ENCODE results near the gene DNAH1.
"Not testable (repeated sequence)": the region's sequence is repeated elsewhere in the genome, so short reads cannot be mapped to it uniquely, and the experiment has no call there.

DNAH1 gene

DNA sequence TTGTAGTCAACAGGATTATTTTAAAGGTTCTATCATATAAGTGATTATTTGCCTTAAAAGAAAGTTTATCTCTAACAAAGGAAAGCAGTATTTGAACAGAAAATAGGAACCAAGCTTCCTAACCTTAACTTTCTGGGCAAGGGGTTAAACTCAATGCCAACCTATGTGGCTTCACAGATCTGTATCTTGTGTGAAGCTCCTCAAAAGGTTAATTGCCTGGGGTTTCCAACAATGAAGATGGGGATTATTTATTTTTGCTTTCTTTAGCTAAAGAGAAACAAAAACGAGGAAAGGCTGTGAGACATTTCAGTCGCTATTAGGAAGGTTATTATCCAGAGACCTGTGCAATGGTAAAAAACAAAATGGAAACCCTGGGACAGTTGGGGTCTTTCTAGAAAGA lies 36.5 kb upstream of the DNAH1 start:
- peak overlapping the region; percentile 100 for H3K4me3 ChIP-seq (ENCODE audit: low read depth, low read length)
- H3K27ac ChIP-seq (ENCODE audit: low read depth, low read length), result peak overlapping the region; percentile 94
- no peaks in the 10 kb centered on the region for H3K27me3 ChIP-seq (ENCODE audit: control insufficient read depth, insufficient read depth, low read length)
- no peaks in the 10 kb centered on the region for H3K9me3 ChIP-seq (ENCODE audit: control insufficient read depth, insufficient read depth, low read length)
- 0 out of 2 replicates have a peak, but pooled peaks cover 8% of the 10 kb centered on the region for H3K4me1 ChIP-seq (ENCODE audit: control insufficient read depth, insufficient read depth, low read length)
- peaks cover 8% of the 10 kb centered on the region; the same call in 1 of the 2 replicates for H3K36me3 ChIP-seq (ENCODE audit: control insufficient read depth, insufficient read depth, low read length)
- no peak overlapping the region for H3K9ac ChIP-seq (ENCODE audit: low read depth, low read length)

DNA sequence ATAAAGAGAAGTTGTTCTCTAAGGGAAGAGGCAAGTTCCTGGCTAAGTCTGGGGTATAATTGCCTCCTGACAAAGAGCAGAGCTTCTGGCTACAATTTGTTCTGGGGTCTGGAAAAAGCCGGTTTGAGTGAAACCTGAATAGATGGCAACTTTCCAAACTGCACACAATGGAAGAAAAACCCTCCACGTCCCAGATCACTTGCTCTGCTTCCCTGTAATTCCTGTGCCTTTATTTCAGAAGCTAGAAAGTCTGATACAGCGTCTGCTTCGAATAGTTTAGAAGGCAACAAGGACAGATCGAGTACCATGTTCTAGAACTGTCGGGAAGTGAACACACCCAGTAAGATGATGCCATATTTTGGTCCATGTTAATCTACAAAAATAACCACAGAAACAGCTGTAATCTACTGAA lies 36.1 kb upstream of the DNAH1 start:
- H3K9me3 ChIP-seq (ENCODE audit: control insufficient read depth, insufficient read depth, low read length), result no peaks in the 10 kb centered on the region
- H3K36me3 ChIP-seq (ENCODE audit: control insufficient read depth, insufficient read depth, low read length), result 0 out of 2 replicates have a peak, but pooled peaks cover 7% of the 10 kb centered on the region
- no peak overlapping the region for H3K4me3 ChIP-seq (ENCODE audit: low read depth, low read length)
- H3K27ac ChIP-seq (ENCODE audit: low read depth, low read length), result peak overlapping the region; percentile 94
- no peak overlapping the region for H3K9ac ChIP-seq (ENCODE audit: low read depth, low read length)
- H3K4me1 ChIP-seq (ENCODE audit: control insufficient read depth, insufficient read depth, low read length), result 0 out of 2 replicates have a peak, but pooled peaks cover 8% of the 10 kb centered on the region
- H3K27me3 ChIP-seq (ENCODE audit: control insufficient read depth, insufficient read depth, low read length), result no peaks in the 10 kb centered on the region

DNA sequence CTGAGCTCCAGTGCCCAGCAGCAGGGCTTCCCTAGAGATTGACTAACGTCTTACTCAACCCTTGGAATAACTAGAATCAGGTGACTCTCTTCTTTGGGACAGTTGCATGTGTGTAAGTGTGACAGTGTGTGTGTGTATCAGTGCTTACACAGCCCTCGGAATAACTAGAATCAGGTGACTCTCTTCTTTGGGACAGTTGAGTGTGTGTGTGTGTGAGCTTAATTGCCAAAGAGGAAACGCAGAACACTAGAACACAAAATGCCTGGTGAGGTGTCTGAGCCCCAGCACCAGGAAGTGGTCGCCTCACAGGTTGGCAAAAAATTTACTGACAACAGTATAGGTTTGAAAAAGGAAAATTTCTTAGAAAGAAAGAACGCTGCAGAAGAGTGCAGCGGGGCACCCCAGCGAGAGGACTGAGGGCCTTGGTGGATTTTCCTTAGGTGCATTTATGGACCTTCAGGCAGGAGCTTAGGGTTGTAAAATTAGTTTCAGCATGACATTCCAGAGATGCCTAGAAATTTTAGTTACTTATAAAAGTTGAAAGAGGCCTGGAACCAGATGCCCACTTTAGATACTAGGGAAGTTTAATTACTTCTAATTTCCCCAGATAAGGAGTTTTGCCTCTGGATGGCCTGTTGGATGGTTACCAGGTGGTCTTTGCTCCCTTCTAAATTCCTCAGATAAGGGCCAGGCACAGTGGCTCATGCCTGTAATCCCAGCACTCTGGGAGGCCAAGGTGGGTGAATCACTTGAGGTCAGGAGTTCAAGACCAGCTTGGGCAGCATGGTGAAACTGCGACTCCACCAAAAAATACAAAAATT lies 33.9 kb upstream of the DNAH1 start:
- no peak overlapping the region for H3K9ac ChIP-seq (ENCODE audit: low read depth, low read length)
- H3K36me3 ChIP-seq (ENCODE audit: control insufficient read depth, insufficient read depth, low read length), result 0 out of 2 replicates have a peak, but pooled peaks cover 7% of the 10 kb centered on the region
- H3K9me3 ChIP-seq (ENCODE audit: control insufficient read depth, insufficient read depth, low read length), result no peaks in the 10 kb centered on the region
- no peak overlapping the region for H3K4me3 ChIP-seq (ENCODE audit: low read depth, low read length)
- no peaks in the 10 kb centered on the region for H3K27me3 ChIP-seq (ENCODE audit: control insufficient read depth, insufficient read depth, low read length)
- H3K27ac ChIP-seq (ENCODE audit: low read depth, low read length), result peak overlapping the region; percentile 47
- peaks cover 14% of the 10 kb centered on the region for H3K4me1 ChIP-seq (ENCODE audit: control insufficient read depth, insufficient read depth, low read length)

DNA sequence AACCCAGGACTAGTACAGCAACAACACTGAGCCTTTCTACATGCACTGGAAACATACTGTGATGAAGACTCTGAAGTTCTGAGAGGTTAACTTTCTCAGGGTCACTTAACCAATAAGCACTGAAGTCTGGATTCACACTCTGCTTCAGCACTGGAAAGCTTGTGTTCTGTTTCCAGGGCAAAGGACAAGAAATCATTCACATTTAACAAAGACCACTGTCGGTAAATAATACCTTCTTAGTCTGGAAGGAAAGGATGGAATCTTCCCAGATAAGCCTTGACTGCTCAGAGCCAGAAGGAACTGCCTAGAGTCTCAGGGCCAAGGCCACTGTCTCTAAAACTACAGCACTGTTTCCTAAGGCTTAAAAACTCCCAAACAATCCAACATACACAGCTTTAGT lies 32.8 kb upstream of the DNAH1 start:
- no peak overlapping the region for H3K4me3 ChIP-seq (ENCODE audit: low read depth, low read length)
- H3K27me3 ChIP-seq (ENCODE audit: control insufficient read depth, insufficient read depth, low read length), result no peaks in the 10 kb centered on the region
- H3K4me1 ChIP-seq (ENCODE audit: control insufficient read depth, insufficient read depth, low read length), result peaks cover 14% of the 10 kb centered on the region
- 0 out of 2 replicates have a peak, but pooled peaks cover 7% of the 10 kb centered on the region for H3K36me3 ChIP-seq (ENCODE audit: control insufficient read depth, insufficient read depth, low read length)
- H3K27ac ChIP-seq (ENCODE audit: low read depth, low read length), result peak overlapping the region; percentile 57
- H3K9ac ChIP-seq (ENCODE audit: low read depth, low read length), result no peak overlapping the region
- no peaks in the 10 kb centered on the region for H3K9me3 ChIP-seq (ENCODE audit: control insufficient read depth, insufficient read depth, low read length)

DNA sequence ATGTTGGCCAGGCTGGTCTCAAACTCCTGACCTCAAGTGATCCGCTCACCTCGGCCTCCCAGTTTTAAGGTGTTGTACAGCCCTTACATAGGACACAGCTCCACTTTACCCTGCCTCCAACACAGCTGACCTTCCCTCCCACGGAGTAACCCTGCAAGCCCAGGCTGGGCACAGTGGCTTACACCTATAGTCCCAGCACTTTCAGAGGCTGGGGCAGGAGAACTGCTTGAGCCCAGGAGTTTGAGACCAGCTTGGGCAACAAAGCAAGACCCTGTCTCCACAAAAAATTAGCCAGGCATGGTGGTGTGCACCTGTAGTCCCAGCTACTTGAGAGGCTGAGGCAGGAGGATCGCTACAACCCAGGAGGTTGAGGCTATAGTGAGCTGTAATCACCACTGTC lies 32.1 kb upstream of the DNAH1 start:
- H3K27me3 ChIP-seq (ENCODE audit: control insufficient read depth, insufficient read depth, low read length); H3K9me3 ChIP-seq (ENCODE audit: control insufficient read depth, insufficient read depth, low read length); H3K4me3 ChIP-seq (ENCODE audit: low read depth, low read length); H3K27ac ChIP-seq (ENCODE audit: low read depth, low read length); H3K36me3 ChIP-seq (ENCODE audit: control insufficient read depth, insufficient read depth, low read length); H3K9ac ChIP-seq (ENCODE audit: low read depth, low read length): not testable (repeated sequence)
- peaks cover 14% of the 10 kb centered on the region for H3K4me1 ChIP-seq (ENCODE audit: control insufficient read depth, insufficient read depth, low read length)

DNA sequence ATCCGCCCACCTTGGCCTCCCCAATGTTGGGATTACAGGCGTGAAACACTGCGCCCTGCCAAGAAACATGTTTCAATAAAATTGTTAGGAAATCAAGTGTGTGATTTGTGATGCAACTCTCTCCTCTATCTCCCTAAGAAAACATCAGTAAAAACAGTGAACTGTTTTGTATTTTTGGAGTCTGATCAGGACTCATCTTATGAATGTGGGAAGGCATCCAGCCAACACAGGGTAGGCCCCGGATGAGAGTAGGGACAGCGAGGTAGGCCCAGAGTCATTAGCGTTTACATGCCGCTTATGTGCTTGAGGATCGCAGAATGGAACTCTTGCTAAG lies 29.4 kb upstream of the DNAH1 start:
- peaks cover 6% of the 10 kb centered on the region for H3K4me1 ChIP-seq (ENCODE audit: control insufficient read depth, insufficient read depth, low read length)
- H3K9me3 ChIP-seq (ENCODE audit: control insufficient read depth, insufficient read depth, low read length), result no peaks in the 10 kb centered on the region
- H3K4me3 ChIP-seq (ENCODE audit: low read depth, low read length), result peak overlapping the region; percentile 99
- 0 out of 2 replicates have a peak, but pooled peaks cover 5% of the 10 kb centered on the region for H3K36me3 ChIP-seq (ENCODE audit: control insufficient read depth, insufficient read depth, low read length)
- no peaks in the 10 kb centered on the region for H3K27me3 ChIP-seq (ENCODE audit: control insufficient read depth, insufficient read depth, low read length)
- H3K27ac ChIP-seq (ENCODE audit: low read depth, low read length), result peak overlapping the region; percentile 100
- peak overlapping the region; percentile 99; the same call in 1 of the 2 replicates for H3K9ac ChIP-seq (ENCODE audit: low read depth, low read length)

DNA sequence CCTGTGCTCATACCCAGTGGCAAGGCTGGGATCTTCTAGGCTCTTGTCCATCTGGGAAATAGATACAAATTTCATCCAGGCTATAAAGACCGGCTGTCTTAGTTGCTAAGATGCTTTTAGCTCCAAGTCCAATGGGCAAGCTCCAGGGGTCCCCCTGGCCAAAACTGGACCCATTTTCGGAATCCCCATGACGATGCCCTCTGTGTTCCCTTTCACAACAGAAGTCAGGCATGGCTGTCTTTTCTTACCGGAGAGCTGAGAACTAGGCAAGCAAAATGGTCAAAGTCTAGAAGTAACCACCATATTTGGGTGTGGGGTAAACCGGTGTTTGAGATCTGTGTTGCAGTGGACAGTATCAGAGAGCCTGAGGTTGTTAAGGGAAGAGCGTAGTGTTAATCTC lies 27.4 kb upstream of the DNAH1 start:
- Histone ChIP-seq H3K9ac (ENCODE audit: low read depth, low read length) (no peak overlapping the region), H3K27ac (ENCODE audit: low read depth, low read length) (no peak overlapping the region), H3K27me3 (ENCODE audit: control insufficient read depth, insufficient read depth, low read length) (no peaks in the 10 kb centered on the region), H3K36me3 (ENCODE audit: control insufficient read depth, insufficient read depth, low read length) (no peaks in the 10 kb centered on the region), H3K4me1 (ENCODE audit: control insufficient read depth, insufficient read depth, low read length) (peaks cover 6% of the 10 kb centered on the region), H3K4me3 (ENCODE audit: low read depth, low read length) (peak overlapping the region; percentile 99), H3K9me3 (ENCODE audit: control insufficient read depth, insufficient read depth, low read length) (no peaks in the 10 kb centered on the region)

DNA sequence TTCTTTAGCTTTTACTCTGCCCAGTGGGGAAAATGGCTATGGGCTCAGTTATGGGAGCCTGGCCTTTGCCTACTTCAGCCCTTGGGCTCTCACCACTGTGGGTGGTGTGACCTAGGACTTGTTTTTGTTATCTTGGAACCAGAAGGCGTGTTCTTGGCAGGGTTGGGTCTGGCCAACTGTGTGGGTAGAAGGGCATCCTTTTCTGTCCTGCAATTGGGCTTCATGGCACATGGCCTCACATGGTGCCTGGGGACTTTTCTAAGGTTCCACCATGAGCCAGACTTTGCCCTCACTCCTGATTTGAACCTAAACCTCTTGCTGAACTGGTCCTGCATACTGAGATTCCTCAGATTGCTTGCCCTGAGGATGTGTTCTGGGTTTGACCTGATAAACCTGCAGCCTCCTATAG lies 26.8 kb upstream of the DNAH1 start:
- no peaks in the 10 kb centered on the region for H3K9me3 ChIP-seq (ENCODE audit: control insufficient read depth, insufficient read depth, low read length)
- peak overlapping the region; percentile 29 for H3K27ac ChIP-seq (ENCODE audit: low read depth, low read length)
- H3K9ac ChIP-seq (ENCODE audit: low read depth, low read length), result no peak overlapping the region
- no peaks in the 10 kb centered on the region for H3K27me3 ChIP-seq (ENCODE audit: control insufficient read depth, insufficient read depth, low read length)
- H3K36me3 ChIP-seq (ENCODE audit: control insufficient read depth, insufficient read depth, low read length), result no peaks in the 10 kb centered on the region
- H3K4me1 ChIP-seq (ENCODE audit: control insufficient read depth, insufficient read depth, low read length), result peaks cover 6% of the 10 kb centered on the region
- H3K4me3 ChIP-seq (ENCODE audit: low read depth, low read length), result no peak overlapping the region

DNA sequence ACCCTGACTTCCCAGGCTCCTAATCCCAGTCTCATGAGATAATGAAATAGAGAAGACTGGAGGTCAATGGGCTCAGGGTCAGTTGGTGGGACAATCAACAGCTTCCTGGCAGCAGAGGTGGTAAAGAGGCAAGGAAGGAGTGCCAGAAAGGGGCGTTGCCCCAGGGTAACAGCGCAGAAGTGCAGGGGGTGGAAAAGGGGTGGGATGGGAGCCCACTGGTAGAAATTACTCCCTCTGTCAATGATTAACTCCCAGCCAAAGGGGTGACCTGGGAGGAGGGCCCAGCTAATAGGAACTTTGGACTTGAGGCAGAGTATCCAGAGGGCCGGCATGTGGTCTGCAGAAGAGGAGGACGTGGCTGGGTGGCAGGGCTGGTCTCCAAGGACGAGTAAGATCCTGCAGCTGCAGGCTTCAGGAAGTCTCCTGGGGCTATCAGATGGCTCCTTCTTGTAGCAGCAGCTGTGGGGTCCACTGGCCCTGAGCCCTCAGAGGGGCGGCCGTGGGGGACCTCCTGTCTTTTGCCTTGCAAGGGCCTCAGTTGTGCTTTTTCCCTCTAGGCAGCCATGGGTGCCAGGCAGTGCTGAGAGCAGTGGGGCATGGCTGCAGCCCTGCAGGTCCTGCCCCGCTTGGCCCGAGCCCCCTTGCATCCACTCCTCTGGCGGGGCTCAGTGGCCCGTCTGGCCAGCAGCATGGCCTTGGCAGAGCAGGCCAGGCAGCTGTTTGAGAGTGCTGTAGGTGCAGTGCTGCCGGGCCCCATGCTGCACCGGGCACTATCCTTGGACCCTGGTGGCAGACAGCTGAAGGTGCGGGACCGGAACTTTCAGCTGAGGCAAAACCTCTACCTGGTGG lies 26.1 kb upstream of the DNAH1 start:
- no peak overlapping the region for H3K9ac ChIP-seq (ENCODE audit: low read depth, low read length)

DNA sequence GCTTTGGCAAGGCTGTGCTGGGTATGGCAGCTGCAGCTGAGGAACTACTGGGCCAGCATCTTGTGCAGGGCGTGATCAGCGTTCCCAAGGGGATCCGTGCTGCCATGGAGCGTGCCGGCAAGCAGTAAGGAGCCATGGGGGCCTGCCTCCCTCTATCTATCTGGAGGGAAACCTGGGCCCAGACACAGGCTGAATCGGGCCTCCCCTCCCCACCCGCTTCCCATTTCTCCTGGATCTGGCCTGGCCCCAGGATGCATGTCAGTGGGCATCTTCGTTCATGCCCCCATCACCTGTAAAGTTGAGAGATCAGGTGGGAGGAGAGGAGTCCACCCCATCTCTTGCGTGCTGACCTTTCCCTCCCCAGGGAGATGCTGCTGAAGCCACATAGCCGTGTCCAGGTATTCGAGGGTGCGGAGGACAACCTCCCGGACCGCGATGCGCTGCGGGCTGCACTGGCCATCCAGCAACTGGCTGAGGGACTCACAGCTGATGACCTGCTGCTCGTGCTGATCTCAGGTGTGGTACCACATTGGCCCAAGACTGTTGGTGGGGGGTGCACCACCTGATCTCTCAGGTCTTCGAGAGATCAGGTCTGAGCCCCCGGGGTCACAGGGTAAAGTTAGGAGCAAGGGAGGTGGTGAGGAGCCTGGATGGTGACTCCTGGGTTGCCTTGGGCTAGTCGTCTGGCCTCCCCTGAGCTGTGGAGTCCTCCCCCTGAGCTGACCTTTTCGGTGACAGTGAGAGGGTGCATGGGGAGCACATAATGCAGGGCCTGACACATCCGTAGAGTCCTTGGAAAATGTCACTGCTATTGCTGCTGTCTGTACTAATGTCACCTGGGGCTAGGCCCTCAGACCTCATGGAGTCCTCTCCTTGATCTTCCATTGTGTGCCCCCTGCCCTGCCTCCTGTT lies 25.3 kb upstream of the DNAH1 start:
- Histone ChIP-seq H3K4me3 (ENCODE audit: low read depth, low read length) (no peak overlapping the region), H3K9ac (ENCODE audit: low read depth, low read length) (no peak overlapping the region)

More for the DNA sequence above, 26.1 kb upstream of the DNAH1 start:
- Histone ChIP-seq H3K36me3 (ENCODE audit: control insufficient read depth, insufficient read depth, low read length) (no peaks in the 10 kb centered on the region), H3K27ac (ENCODE audit: low read depth, low read length) (no peak overlapping the region), H3K4me3 (ENCODE audit: low read depth, low read length) (no peak overlapping the region), H3K9me3 (ENCODE audit: control insufficient read depth, insufficient read depth, low read length) (no peaks in the 10 kb centered on the region), H3K4me1 (ENCODE audit: control insufficient read depth, insufficient read depth, low read length) (peaks cover 6% of the 10 kb centered on the region), H3K27me3 (ENCODE audit: control insufficient read depth, insufficient read depth, low read length) (no peaks in the 10 kb centered on the region)

More for the DNA sequence above, 25.3 kb upstream of the DNAH1 start:
- no peaks in the 10 kb centered on the region for H3K9me3 ChIP-seq (ENCODE audit: control insufficient read depth, insufficient read depth, low read length)
- no peak overlapping the region for H3K27ac ChIP-seq (ENCODE audit: low read depth, low read length)
- no peaks in the 10 kb centered on the region for H3K36me3 ChIP-seq (ENCODE audit: control insufficient read depth, insufficient read depth, low read length)
- no peaks in the 10 kb centered on the region for H3K27me3 ChIP-seq (ENCODE audit: control insufficient read depth, insufficient read depth, low read length)
- H3K4me1 ChIP-seq (ENCODE audit: control insufficient read depth, insufficient read depth, low read length), result peaks cover 6% of the 10 kb centered on the region
